ENCODE data around the gene APCDD1.

GRCh38 chr18:10463741-10464140 is 9.3 kb downstream of the APCDD1 start:
- TF ChIP-seq CTCF (IDR thresholded peaks at IDR 0.05; ENCODE audit: low read depth, low read length) (no peak), EZH2phosphoT487 (IDR thresholded peaks at IDR 0.05; ENCODE audit: low read depth) (no peak)
